Hypothalamus (tissue), 51 donors: ENCODE measurements around the gene APOBR.
A peak's percentile ranks its signal among the peaks of the same experiment; 100 is the strongest.
"Not testable (repeated sequence)": the region's sequence is repeated elsewhere in the genome, so short reads cannot be mapped to it uniquely, and the experiment has no call there.

ENCODE experiments used
- DNase-seq, 51 donors: peaks; one replicate each; lab custom pipeline; 2025; lab: John Stamatoyannopoulos, UW

Gene APOBR, protein sequence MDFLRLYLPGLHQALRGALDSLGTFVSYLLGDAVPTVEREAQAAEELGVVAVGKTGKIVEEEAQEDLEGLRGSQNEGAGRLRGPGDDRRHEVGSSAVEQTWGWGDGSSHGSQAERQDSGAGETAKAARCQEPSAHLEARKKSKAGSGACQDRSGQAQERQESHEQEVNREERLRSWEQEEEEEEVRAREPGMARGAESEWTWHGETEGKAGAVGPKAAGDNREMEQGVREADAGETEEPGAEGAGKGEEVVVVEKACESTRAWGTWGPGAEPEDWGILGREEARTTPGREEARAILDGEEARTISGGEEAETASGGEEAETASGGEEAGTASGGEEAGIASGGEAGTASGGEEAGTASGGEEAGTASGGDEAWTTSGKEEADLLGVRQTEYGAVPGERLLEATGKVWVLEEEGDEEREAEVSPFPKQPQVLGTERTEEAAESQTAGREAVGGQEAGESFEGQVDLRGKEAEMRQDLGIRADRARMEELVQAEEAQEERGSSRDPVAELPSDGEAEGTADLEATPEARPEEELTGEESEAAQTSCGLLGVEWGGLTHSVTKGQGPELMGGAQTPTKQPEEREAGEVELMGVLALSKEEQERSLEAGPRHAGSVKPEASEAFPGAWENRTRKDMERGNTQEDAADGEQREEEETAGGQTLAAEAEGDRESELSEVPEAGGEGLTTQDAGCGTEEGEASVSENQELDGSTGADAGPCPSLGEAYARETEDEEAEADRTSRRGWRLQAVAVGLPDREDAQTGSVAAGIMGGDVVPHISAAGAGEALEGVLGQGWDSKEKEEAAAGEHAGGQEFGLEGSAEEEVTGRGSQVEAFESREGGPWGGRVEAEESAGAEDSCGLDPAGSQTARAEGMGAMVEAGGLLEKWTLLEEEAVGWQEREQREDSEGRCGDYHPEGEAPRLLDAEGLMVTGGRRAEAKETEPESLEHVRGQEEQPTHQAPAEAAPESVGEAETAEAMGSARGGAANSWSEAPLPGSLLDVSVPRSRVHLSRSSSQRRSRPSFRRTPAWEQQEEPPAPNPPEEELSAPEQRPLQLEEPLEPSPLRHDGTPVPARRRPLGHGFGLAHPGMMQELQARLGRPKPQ

DNA sequence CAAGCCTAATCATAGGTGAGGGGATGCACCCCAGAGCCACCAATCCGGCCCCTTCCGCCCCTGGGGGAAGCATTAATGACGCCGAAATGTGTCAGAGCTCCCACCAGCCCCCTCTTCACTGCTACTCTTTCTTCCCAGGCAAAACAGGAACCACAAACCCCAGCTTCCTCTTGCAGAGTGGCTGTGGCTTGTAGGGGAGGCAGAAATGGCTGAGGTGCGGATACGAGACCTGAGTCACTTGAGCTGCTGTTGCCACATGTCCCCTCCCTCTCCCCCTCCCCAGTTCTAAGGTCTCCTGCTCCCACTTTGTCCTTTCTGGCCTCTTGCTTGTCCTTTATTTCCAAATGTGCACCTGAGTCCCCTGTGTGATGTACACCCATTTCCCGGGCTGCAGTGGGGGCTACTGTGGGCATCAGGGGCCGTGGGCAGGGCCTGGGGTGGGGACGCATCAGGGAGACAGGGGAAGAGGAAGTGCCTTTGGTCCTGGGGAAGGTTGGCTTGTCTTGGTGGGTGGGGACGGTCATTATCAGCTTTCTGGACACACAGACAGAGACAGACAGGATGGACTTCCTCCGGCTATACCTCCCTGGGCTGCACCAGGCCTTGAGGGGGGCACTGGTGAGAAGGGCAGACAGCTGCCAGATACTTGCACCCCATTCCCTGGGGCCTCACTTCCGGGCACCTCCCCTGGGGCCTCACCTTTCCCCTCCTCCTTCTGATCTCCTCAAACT, at the start of gene APOBR:
TSS of gene APOBR (plus strand) at position 523 of the 731 bp plus-strand sequence. CDS start at position 562, 39 bp downstream.
- peak in 18 of 51 donors; percentile 6 to 48 (median 16) for DNase-seq

DNA sequence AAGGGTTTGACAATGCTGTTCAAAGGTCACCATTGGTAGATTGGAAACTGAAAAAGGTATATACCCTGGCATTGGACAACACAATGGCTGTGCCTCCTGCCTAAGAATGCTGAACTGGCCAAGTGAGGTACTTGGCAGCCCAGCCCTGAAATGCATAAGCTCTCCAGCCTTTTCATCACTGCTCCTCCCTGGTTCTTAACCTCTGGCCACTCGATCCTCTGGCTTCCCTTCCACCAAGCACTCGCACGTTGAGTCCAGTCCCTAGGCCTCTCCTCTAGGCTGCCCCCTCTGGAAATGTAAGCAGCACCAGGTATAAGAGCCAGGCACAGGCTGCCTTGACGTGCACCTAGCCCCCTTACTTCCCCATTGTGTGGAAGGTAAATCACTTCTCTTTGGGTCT, 48.1 kb upstream of the APOBR start:
- DNase-seq = not testable (repeated sequence)

DNA sequence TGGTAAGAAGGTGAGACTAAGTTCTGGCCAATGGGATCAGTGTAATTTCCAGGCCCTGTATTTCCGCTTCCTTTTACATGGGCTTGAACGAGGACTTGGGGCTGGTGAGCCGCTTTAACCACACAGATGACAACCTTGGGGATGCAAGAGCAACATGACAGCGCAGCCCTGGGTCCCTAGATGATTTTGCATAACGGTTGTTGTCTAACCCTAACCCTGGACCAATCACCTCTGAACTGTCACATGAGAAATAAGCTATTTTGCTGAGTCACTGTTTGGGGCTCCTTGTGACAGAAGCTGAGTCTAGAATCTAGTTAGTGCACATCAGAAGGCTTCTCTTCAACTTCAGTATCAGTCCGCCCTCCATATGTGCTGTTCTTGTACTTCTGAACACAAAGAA, 47.4 kb upstream of the APOBR start:
- DNase-seq = not testable (repeated sequence)

DNA sequence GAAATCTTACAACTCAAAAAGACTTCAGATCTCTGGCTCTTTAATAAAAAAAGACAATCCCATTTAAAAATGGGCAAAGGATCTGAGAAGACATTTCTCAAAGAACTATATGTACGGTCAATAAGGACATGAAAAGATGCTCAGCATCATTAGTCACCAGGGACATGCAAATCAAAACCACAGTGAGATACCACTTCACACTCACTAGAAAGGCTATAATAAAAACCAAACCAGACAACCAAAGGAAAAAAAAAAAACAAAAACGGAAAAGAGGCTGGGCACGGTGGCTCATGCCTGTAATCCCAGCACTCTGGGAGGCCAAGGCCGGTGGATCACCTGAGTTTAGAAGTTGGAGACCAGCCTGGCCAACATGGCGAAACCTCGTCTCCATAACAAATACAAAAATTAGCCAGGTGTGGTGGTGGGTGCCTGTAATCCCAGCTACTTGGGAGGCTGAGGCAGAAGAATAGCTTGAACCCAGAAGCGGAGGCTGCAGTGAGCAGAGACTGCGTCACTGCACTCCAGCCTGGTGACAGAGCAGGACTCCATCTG, 20.7 kb upstream of the APOBR start:
- no peak for DNase-seq

DNA sequence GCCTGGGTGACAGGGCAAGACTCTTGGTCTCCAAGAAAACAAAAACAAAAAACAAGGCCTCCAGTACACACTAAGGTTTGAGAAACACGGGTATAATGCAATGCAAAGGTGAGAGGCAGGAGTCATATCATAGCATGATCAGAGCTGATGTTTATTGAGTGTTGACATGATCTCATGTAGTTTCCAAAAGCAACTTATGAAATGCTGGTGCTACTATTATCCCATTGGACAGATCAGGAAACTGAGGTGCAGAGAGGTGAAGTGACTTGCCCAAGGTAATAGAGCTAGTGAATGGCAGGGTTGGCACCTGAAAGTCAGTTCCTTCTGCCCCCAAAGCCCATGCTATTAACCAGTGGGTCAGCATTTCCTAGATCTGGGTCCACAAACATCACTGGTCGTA, 19.2 kb upstream of the APOBR start:
- DNase-seq = no peak

DNA sequence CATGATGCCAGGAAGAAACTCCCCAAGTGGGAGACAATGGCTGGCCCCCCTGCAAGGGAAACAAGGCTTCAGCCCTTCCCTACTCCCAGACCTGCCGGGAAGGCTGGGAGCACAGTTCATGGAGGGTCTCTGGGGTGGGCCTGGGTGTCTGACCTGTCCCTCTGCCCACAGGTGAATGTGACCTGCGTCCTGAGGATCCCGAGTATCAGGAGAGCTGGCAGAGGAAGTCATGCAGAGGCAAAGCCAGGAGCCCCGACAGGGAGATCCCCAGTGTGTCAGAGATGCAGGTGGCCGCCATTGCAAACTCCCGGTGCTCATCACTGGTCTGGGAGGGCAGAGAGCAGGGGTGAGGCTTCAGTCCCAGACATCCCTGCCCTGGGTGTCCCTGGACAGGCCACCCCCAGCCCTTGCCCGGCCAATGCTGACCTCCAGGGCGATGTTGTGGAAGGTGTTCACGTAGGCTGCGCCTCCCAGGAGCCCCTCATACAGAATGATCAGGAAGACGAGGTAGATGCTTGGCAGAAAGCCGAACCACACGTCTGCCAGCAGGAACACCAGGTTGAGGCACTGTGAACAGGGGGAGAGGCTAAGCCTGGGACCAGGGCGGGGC, 17.0 kb upstream of the APOBR start:
- DNase-seq = no peak

DNA sequence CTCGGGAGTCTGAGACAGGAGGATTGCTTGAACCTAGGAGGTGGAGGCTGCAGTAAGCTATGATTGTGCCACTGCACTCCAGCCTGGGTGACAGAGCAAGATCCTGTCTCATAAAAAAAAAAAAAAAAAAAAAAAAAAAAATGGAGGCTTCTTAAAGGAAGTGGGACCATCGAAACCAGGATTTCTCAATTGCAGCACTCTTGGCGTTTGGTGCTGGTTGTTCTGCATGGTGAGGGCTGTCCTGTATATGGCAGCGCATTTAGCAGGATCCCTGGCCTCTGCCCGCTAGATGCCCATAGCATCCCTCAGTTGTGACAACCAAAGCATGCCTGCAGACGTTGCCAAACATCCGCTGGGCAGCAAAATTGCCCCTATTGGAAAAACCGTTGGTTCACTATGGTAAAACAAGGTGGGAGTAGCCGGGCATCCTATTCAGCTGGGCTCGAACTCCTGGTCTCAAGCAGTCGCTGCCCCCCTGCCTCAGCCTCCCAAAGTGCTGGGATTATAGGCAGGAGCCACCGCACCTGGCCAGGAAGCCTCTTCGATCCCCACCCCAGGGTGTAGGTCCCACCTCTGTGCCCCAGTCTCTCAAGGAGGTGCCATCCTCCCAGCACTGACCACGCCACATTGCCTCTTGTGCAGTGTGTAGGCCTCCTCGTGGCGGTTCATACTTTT, 15.8 kb upstream of the APOBR start:
- no peak for DNase-seq

DNA sequence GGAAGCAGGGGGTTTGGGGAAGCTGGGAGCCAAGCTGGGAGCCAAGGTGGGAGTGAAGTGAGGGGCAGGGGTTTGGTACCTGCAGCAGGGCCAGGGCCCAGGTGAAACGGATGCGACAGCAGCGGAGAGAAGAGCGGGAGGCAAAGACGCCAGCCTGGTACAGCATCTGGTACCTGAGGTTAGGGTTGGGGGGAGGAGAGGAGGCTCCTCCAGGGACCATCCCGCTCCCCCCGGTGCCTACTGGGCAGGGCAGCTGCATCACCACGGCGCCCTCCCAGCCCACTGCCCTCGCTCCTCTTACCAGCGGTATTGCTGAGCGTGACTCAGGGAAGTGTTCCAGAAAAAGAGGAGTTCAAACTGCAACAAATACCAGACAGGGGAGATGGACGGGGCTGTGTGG, 12.4 kb upstream of the APOBR start:
- no peak for DNase-seq

DNA sequence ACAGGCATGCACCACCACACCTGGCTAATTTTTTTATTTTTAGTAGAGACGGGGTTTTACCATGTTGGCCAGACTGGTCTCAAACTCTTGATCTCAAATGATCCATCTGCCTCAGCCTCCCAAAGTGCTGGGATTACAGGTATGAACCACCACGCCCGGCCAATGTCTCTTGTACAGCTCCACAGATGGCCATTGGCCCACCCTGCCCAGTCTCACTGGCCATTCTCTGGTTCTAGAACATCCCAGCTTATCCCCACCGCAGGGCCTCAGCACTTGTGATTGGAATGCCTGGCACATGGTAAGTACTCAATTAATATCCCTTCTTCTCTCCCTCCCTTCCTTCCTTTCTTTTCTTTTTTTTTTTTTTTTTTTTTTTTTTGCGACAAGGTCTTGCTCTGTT, 11.1 kb upstream of the APOBR start:
- DNase-seq = not testable (repeated sequence)

DNA sequence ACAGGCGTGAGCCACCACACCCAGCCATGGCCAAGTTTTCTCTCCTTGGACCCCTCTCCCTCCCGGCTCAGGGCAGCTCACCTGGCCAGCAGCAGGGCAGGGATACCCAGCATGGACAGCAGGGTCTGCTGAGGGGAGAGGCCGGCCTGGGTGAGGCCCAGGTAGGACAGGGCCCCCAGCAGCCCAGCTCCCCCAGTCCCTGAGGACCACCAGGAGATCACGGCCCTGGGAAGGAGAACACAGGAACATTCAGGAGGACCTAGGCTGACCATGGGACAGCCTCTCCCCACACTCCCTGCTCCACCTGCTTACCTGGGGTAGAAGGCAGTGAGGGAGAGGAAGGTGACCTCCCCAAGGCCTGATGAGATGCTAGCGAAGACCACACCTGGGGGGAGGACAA, 8.2 kb upstream of the APOBR start:
- DNase-seq = no peak

DNA sequence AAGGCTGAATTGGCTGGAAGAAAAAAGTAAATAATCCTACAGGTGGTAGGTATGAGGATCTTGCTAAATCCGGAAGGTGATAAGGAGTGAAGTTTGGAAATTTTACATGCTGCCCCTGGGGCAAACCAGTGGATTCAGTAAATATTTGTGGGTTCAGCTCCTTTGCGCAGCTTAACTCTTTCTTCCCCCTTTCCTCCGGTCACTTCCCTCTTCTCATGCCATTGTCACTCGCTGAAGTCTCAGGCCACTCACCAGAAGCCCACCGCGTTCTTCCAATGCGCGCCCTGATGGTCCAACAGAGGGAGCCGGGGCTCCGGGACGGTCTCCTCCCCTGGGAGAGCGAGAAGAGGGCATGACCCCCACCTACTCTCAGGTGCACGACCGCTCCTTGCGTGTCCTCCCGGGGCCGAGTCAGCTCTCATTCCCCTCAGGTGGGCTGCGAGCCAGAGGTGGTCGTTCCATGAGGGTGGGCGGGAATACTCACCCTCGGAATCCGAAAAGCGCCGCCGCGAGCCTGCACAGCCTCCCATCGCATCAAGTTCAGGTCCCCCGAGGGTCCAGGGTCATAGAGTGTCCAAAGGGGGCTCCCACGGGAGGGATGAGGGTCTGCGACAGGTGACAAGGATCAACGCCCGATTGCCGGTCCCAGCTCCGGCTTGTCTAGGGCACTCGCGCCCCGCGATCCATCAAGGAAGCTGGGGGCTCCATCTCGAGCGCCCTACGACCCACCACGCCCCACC, 3.0 kb upstream of the APOBR start:
- peak in 24 of 51 donors; percentile 9 to 55 (median 36) for DNase-seq

DNA sequence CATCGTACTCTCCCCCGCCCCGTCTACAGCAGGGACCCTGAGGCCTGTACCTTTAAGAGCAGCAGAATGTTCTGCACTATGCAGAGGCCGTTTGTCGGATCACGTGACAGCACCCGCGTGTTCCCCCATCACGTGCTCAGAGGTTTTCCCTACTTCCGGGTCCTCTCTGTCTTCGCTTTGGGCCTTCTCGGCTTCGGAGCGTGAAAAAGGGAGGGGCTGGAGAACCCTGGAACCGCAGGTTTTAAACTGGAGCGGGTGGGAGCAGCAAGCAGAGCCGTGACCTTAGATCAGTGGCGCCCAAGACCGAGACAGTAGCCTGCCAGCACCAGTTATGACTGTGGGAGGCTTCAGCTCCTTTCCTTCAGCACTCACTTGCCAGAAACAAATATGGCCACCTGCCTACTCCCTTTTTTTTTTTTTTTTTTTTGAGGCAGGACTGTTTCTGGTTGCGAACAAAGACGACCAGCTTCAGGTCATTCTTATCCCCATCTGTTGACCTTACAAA, 2.4 kb upstream of the APOBR start, which contains the start of gene CLN3:
TSS of gene CLN3 (minus strand) at position 105 of the 505 bp plus-strand sequence. CDS start 315 bp downstream, outside the sequence.
- peak; percentile 60 to 97 (median 87) for DNase-seq

DNA sequence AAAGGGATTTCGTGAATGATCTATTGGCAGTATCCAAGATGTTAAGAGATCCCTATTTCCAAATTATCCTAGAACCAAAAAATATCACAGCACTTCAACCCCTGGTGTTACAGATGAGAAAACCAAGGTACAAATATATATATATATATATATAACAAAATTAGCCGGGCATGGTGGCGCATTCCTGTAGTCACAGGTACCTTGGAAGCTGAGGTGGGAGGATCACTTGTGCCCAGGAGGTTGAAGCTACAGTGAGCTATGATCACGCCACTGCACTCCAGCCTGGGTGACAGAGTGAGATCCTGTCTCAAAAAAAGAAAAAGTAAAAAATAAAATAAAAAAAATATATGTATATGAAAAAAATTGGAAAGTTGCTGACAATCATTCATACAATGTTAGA, 1.9 kb upstream of the APOBR start:
- no peak for DNase-seq

DNA sequence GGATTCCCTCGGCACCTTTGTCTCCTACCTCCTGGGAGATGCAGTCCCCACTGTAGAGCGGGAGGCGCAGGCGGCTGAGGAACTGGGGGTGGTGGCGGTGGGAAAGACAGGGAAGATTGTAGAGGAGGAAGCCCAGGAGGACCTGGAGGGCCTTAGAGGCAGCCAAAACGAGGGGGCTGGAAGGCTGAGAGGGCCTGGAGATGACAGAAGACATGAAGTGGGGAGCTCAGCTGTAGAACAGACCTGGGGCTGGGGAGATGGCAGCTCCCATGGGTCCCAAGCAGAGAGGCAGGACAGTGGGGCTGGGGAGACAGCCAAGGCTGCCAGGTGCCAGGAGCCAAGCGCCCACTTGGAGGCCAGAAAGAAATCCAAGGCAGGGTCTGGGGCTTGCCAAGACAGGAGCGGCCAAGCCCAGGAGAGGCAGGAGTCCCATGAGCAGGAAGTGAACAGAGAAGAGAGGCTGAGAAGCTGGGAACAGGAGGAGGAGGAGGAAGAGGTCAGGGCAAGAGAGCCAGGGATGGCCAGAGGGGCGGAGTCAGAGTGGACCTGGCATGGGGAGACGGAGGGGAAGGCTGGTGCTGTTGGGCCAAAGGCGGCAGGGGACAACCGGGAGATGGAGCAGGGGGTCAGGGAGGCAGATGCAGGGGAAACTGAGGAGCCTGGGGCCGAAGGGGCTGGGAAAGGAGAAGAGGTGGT, 803 bp downstream of the APOBR start:
- DNase-seq = no peak

DNA sequence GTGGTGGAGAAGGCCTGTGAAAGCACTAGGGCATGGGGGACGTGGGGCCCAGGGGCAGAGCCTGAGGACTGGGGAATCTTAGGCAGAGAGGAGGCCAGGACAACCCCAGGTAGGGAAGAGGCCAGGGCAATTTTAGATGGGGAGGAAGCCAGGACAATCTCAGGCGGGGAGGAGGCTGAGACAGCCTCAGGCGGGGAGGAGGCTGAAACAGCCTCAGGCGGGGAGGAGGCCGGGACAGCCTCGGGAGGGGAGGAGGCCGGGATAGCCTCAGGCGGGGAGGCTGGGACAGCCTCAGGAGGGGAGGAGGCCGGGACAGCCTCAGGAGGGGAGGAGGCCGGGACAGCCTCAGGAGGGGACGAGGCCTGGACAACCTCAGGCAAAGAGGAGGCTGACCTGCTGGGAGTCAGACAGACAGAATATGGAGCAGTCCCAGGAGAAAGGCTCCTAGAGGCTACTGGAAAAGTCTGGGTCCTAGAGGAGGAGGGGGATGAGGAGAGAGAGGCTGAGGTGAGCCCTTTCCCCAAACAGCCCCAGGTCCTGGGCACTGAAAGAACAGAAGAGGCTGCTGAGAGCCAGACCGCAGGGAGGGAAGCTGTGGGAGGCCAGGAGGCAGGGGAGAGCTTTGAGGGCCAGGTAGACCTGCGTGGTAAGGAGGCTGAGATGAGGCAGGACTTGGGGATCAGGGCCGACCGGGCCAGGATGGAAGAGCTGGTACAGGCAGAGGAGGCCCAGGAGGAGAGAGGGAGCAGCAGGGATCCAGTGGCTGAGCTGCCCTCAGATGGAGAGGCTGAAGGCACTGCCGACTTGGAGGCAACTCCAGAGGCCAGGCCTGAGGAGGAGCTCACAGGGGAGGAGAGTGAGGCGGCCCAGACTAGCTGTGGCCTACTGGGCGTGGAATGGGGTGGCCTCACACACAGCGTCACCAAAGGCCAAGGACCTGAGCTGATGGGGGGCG, 1.6 kb downstream of the APOBR start:
- no peak for DNase-seq

DNA sequence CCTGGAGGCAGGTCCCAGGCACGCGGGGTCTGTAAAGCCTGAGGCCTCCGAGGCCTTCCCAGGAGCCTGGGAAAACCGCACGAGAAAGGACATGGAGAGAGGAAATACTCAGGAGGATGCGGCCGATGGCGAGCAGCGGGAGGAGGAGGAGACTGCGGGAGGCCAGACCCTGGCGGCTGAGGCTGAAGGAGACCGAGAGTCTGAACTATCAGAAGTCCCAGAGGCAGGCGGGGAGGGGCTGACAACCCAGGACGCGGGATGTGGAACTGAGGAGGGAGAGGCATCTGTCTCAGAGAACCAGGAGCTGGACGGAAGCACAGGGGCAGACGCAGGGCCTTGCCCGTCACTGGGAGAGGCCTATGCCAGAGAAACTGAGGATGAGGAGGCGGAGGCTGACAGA, 2.4 kb downstream of the APOBR start:
- no peak for DNase-seq
